Small intestine (tissue), 7 donors: ENCODE measurements around the gene RASL12. TPM values are rescaled to one million over a fixed set of nuclear protein-coding genes. Genes with fewer than 3 reads are reported as not detected.
"Not testable (repeated sequence)": the region's sequence is repeated elsewhere in the genome, so short reads cannot be mapped to it uniquely, and the experiment has no call there.

Source experiments
- DNase-seq, 2 donors: peaks; one replicate each; pipeline versions ENCODE4 v3.0.0 to v3.0.0-alpha.2; 2013
- FAIRE-seq: peaks from 2 replicates; lab custom pipeline; 2012; peaks lifted over from hg19 to GRCh38; lab: Jason Lieb, UNC
- H3K27ac ChIP-seq, 3 donors: one replicate each; pipeline ENCODE4 v1.5.1; 2013; ENCODE audit warnings: low read length in 2 of 3, mild to moderate bottlenecking in 2 of 3, control low read depth in 1 of 3, inconsistent platforms in 1 of 3, low read depth in 1 of 3, moderate library complexity in 1 of 3
- H3K27me3 ChIP-seq, 3 donors: one replicate each; pipeline ENCODE4 v1.6.1; 2013; ENCODE audit warnings: low read length in 3 of 3, inconsistent platforms in 1 of 3; ENCODE audit not compliant: control insufficient read depth in 3 of 3, insufficient read depth in 3 of 3
- H3K36me3 ChIP-seq, 3 donors: one replicate each; pipeline ENCODE4 v1.6.1; 2013; ENCODE audit warnings: low read length in 3 of 3, inconsistent platforms in 1 of 3, low read depth in 1 of 3, mild to moderate bottlenecking in 1 of 3, moderate library complexity in 1 of 3; ENCODE audit not compliant: control insufficient read depth in 3 of 3, insufficient read depth in 2 of 3
- H3K4me1 ChIP-seq, 3 donors: one replicate each; pipeline ENCODE4 v1.6.1; 2013; ENCODE audit warnings: low read length in 2 of 3, inconsistent platforms in 1 of 3, low read depth in 1 of 3, mild to moderate bottlenecking in 1 of 3, moderate library complexity in 1 of 3; ENCODE audit not compliant: control insufficient read depth in 3 of 3, insufficient read depth in 2 of 3
- H3K4me3 ChIP-seq, 3 donors: one replicate each; pipeline ENCODE4 v1.5.1; 2013; ENCODE audit warnings: low read length in 3 of 3, control low read depth in 1 of 3, inconsistent platforms in 1 of 3, low read depth in 1 of 3, mild to moderate bottlenecking in 1 of 3, moderate library complexity in 1 of 3
- H3K9me3 ChIP-seq, 2 donors: one replicate each; pipeline ENCODE4 v1.6.1; 2013; ENCODE audit warnings: low read depth in 1 of 2, low read length in 1 of 2; ENCODE audit not compliant: control insufficient read depth in 2 of 2, insufficient read depth in 1 of 2
- WGBS, 3 donors: extraction: QIAGEN DNeasy Blood & Tissue Kit; methylation state at CpG; one replicate each; pipeline ENCODE4 v1.1.7; 2013; 5-methylcytosine and 5-hydroxymethylcytosine counted together
- polyA plus RNA-seq, 4 donors: library from polyadenylated mRNA; stranded (reverse) in 3 of 4; unstranded in 1 of 4; fragments of 200-250 nt in 3 of 4; fragments of 120-200 nt in 1 of 4; gene quantifications; one replicate each; pipeline versions ENCODE4 v1.2.1 to v1.2.3, GENCODE V29; 2013
- donor health status: healthy with polysubstance abuse.
- donor health status: control.
- donor health status: control.
- donor health status: Bipolar disorder and iron deficiency.
- donor health status: healthy.

The RASL12 gene
- polyA plus RNA-seq, 4 donors = 0.45 to 7.7 (median 2.2) TPM

DNA sequence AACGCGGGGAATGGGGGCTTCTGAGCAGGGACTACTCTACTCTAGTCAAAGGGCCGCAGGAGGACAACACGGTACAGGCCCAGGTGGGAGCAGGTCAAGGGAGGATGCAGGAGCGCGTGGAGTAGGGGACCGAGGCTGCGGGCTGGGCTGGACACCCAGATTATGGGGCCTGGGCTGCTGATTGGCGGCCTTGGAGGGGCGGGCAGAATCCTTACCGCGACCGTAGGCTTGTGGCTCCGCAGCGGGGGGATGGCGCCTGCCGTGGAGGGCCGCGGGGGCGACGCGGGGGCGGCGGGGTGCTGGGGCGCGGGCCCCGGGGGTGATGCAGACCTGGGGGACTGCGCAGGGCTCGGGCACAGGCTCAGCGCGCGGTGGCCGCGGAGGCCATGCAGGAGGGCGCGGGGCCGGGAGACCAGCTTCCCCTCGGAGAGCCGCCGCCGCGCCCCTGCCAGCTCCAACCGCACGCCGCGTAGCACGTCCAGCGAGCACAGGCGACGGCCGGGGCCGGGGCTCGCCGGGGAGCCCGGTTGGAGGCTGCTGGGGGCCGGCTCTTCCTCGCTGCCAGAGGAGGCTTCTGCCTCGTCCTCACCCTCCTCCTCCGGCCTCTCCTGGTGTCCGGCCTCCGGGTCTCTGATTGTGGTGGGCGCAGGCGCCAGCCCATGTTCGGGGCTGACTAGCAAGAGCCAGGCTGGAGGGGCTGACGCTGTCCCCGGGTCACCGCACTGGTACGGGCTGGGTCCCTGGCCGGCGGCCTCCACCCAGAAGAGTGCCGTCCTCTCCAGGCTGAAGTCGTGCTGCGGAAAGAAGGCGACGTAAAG is 34.3 kb upstream of the RASL12 start:
- peaks cover 0 to 3% (median 0%) of the 10 kb centered on the region in 3 donors for H3K4me1 ChIP-seq
- no peak overlapping the region for H3K4me3 ChIP-seq
- H3K9me3 ChIP-seq = no peaks in the 10 kb centered on the region
- H3K36me3 ChIP-seq = peaks cover 6 to 63% (median 6%) of the 10 kb centered on the region in 3 donors
- DNase-seq = no peak
- no peak for FAIRE-seq
- no peaks in the 10 kb centered on the region for H3K27me3 ChIP-seq
- WGBS, 3 donors = 79 to 91% (median 82%) methylated on average over 58 to 75 of the region's 75 CpGs
- H3K27ac ChIP-seq = no peak overlapping the region

DNA sequence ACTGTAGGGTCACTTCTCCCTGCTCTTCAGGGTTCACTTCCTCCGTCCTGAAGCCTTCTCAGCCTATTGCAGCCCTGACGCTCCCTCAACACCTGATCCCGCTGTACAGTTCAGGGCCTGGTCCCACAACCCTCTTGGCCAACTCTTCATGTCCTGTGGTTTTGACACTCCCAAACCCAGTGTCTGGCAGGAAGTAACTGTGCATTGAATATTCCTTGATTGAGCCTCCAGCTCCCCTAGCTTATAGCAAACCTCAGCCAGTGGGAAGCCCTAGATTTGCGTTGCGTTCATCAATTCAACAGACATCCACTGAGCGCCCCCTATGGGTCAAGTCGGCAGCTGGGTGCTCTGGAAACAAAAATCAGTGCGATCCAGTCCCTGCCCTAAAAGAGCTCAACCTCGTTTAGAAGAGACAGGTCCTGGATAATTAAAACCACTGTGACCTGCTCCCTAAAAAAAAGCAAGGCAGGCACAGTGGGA is 33.7 kb upstream of the RASL12 start:
- Histone ChIP-seq H3K4me1 (peaks cover 0 to 5% (median 0%) of the 10 kb centered on the region in 3 donors), H3K27ac (peak overlapping the region in 1 of 3 donors; percentile 8), H3K9me3 (no peaks in the 10 kb centered on the region), H3K36me3 (peaks cover 6 to 65% (median 6%) of the 10 kb centered on the region in 3 donors), H3K27me3 (no peaks in the 10 kb centered on the region), H3K4me3 (no peak overlapping the region)
- 35 to 38% (median 36%) methylated on average over 8 to 9 of the region's 9 CpGs for whole genome bisulfite sequencing, 3 donors
- peak; percentile 82 to 84 for DNase-seq
- FAIRE-seq = no peak

DNA sequence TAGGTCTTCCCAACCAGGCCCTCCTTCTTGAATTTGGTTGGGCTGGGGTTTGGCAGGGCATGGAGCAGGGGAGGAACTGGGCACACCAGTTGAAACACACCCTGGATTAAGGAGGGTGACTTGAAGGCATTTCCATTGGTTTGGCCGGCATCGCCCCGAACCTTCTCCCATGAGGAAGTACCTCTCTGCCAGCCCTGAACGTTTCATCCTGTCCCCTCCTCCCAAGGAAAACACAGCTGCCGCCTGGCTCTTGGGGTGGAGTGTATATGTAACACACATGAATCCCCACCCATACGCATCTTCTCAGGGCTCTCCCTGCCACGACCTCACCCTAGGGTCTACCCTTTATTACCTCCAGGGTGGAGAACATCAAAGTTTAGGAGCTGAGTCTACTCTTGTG is 32.7 kb upstream of the RASL12 start:
- Histone ChIP-seq H3K36me3 (peaks cover 6 to 64% (median 6%) of the 10 kb centered on the region in 3 donors), H3K4me3 (no peak overlapping the region), H3K9me3 (no peaks in the 10 kb centered on the region), H3K27ac (no peak overlapping the region), H3K27me3 (no peaks in the 10 kb centered on the region), H3K4me1 (peaks cover 0 to 15% (median 3%) of the 10 kb centered on the region in 3 donors)
- 63 to 75% (median 66%) methylated on average over 7 of the region's 7 CpGs for WGBS, 3 donors
- FAIRE-seq (no peak), DNase-seq (peak in 1 of 2 donors; percentile 37)

DNA sequence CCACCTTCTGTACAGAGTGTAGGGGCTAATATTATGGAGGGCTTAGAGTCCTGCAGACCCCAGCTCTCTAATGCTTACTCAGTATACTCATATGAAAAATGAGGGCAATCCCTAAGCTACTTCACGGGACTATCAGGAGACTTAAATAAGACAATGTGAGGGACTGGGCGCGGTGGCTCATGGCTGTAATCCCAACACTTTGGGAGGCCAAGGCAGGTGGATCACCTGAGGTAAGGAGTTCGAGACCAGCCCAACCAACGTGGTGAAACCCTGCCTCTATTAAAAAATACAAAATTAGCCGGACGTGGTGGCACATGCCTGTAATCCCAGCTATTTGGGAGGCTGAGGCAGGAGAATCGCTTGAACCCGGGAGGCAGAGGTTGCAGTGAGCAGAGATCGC is 32.0 kb upstream of the RASL12 start:
- peaks cover 0 to 21% (median 3%) of the 10 kb centered on the region in 3 donors for H3K4me1 ChIP-seq
- WGBS, 3 donors = 92 to 96% (median 96%) methylated on average over 10 of the region's 10 CpGs
- H3K36me3 ChIP-seq = peaks cover 6 to 64% (median 6%) of the 10 kb centered on the region in 3 donors
- H3K27me3 ChIP-seq, H3K27ac ChIP-seq, DNase-seq, FAIRE-seq, H3K4me3 ChIP-seq, H3K9me3 ChIP-seq: not testable (repeated sequence)

DNA sequence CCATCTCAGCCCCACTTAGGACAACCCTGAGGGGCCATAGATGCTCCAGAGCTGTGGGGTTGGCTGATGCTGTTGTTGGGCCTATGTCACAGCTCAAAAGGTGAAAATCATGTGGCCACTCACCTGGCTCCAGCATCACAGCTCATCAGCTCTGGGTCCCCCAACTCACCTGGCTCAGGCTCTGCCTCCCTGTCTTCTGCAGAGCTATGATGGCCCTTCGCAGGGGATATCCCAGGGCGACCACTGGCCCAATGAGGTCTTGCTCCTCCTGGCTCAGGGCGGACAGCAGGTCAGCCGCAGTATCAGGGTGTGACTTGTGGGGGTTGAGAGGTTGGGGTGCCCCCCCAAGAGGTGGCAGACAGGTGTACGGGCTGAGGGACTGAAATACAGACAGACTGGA is 31.5 kb upstream of the RASL12 start:
- H3K4me3 ChIP-seq = no peak overlapping the region
- WGBS, 3 donors = 91 to 98% (median 96%) methylated on average over 5 of the region's 5 CpGs
- H3K4me1 ChIP-seq = peaks cover 0 to 26% (median 8%) of the 10 kb centered on the region in 3 donors
- DNase-seq = no peak
- peaks cover 6 to 60% (median 6%) of the 10 kb centered on the region in 3 donors for H3K36me3 ChIP-seq
- no peaks in the 10 kb centered on the region for H3K27me3 ChIP-seq
- H3K27ac ChIP-seq = no peak overlapping the region
- FAIRE-seq = no peak
- no peaks in the 10 kb centered on the region for H3K9me3 ChIP-seq

DNA sequence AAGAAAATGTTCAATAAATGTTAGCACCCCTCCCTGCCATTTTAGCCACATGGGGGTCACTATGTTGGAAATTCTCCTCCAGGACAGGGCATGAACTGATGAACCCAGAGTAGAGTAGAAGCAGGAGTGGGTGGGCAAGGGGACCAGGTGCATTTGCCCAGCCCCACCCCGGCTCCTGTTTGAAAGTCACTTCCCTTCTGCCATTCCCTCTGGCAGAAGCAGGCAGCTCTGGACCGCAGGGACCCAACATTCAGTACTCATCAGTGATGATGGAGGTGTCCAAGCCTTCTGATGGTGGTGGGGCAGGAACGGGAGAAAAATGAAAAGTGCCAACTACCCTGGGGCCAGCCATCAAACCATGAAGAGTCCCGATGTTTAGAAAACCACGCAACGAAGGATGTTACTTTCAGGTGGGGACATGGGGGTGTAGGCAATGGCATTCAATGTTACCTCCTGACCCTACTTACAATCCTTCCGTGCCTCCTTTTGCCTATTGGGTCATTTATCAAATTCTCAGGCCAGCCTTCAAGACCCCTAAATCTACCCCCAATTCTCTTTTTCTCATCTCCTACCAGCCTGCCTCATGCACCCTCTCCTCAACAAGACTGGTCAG is 30.0 kb upstream of the RASL12 start:
- H3K27me3 ChIP-seq = no peaks in the 10 kb centered on the region
- 94 to 97% (median 94%) methylated on average over 7 of the region's 7 CpGs for WGBS, 3 donors
- no peak overlapping the region for H3K4me3 ChIP-seq
- no peak for FAIRE-seq
- no peak overlapping the region for H3K27ac ChIP-seq
- DNase-seq = no peak
- no peaks in the 10 kb centered on the region for H3K9me3 ChIP-seq
- peaks cover 0 to 40% (median 9%) of the 10 kb centered on the region in 3 donors for H3K4me1 ChIP-seq
- H3K36me3 ChIP-seq = peaks cover 3 to 66% (median 6%) of the 10 kb centered on the region in 3 donors

DNA sequence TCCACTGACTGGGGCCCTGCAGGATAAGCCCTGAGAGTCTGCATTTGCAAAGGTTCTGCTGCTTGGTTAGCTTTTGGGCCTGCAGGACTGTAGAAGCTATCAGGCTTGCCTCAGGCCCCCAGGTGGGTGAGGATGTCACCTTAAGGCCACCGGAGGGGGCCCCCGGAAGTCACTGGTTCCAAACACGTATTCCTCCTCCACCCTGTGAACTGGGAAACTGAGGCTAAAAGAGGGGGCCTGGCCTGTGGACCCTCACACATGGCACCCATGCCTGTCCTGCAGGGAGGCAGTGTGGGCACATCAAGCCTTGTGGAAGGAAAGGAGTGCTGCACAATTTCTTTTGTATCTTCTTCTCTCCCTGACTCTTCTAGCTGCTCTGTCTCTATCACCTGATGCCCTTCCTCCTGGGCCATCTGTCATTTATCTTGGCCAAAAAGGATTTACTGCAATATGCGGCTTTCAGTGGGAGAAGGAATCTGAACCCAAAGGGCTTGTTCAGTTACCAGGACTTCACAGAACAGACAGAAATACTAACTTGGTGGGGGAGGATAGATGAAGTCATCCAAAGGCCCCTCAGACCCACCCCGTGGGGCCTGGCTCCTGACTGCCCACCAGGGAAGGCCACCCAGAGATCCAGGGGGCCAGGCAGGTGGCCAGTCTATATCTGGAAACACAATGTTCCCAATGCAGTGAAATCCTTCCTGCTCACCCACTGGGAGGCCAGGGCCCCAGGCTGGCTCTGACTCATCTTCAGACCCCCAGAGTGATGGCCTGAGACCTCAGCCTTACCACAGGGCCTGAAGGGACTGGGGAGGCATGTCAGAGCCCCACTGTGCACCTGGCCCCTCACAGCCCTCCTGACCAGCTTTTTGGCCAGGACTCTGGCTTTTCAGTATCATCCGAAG is 28.9 kb upstream of the RASL12 start:
- 91 to 93% (median 91%) methylated on average over 6 of the region's 6 CpGs for WGBS, 3 donors
- no peak overlapping the region for H3K27ac ChIP-seq
- H3K9me3 ChIP-seq = no peaks in the 10 kb centered on the region
- DNase-seq = no peak
- H3K4me1 ChIP-seq = peaks cover 0 to 48% (median 9%) of the 10 kb centered on the region in 3 donors
- H3K27me3 ChIP-seq = no peaks in the 10 kb centered on the region
- no peak overlapping the region for H3K4me3 ChIP-seq
- no peak for FAIRE-seq
- peaks cover 3 to 66% (median 6%) of the 10 kb centered on the region in 3 donors for H3K36me3 ChIP-seq

DNA sequence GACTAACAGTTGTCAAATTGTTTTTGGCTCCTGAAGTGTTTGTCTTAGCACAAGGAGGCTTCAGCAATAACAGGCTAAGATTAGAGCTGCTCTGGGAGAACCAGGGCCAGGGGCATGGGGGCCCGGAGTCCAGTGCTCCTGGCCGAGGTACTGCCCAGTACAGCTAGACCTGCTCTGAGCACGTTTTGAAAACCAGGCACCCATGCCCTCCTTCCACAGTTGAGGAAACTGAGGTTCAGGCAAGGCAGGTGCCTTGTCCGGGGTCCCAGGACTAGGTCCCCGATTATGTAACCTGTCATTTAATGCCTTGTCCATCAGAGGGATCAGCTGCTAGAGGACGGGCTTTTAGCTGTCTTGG is 27.9 kb upstream of the RASL12 start:
- no peak for FAIRE-seq

More for the DNA sequence above, 27.9 kb upstream of the RASL12 start:
- Histone ChIP-seq H3K27ac (peak overlapping the region in 1 of 3 donors; percentile 72), H3K4me1 (peaks cover 0 to 46% (median 9%) of the 10 kb centered on the region in 3 donors), H3K36me3 (peaks cover 3 to 56% (median 6%) of the 10 kb centered on the region in 3 donors), H3K9me3 (no peaks in the 10 kb centered on the region), H3K4me3 (no peak overlapping the region), H3K27me3 (no peaks in the 10 kb centered on the region)
- DNase-seq = no peak
- 83 to 90% (median 85%) methylated on average over 6 of the region's 6 CpGs for WGBS, 3 donors
